ENCODE measurements around the gene TRIM75.
"Not testable (repeated sequence)": the region's sequence is repeated elsewhere in the genome, so short reads cannot be mapped to it uniquely, and the experiment has no call there.

TRIM75 gene

GRCh38 chr4:165053645-165054044 lies at the start of gene TRIM75:
Gene TRIM75, plus strand, starts transcription at chr4:165053866. Its CDS starts 5,282 bp downstream, at chr4:165059148.
- Histone ChIP-seq H3K27ac (no peak within 1 kb of the TSS), H3K4me3 (no peak within 1 kb of the TSS)

GRCh38 chr4:165005352-165005925 lies 48.2 kb upstream of the TRIM75 start:
- Histone ChIP-seq H3K27ac (no peak overlapping the region), H3K4me3 (no peak overlapping the region)

DNA sequence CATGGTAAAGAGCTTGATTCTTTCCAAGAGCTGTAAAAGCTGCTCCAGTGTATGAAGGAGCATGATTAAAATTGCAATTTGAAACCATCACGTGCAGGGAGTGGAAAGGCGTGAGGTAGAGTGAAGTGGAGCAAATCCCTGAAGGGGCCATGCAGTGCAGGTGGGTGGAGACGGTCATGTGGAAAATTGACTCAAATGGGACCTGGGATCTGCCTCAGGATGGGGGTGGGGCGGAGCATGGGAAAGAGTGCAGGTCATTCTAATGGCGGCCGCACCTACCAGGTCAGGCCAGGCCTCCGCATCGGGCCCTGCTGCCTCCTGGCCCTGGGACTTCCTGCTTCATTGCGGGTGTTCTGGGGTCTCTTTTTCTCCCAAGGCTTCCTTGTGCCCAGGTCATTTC lies 47.2 kb upstream of the TRIM75 start:
- no peak overlapping the region for H3K4me3 ChIP-seq
- H3K27ac ChIP-seq: no peak overlapping the region

DNA sequence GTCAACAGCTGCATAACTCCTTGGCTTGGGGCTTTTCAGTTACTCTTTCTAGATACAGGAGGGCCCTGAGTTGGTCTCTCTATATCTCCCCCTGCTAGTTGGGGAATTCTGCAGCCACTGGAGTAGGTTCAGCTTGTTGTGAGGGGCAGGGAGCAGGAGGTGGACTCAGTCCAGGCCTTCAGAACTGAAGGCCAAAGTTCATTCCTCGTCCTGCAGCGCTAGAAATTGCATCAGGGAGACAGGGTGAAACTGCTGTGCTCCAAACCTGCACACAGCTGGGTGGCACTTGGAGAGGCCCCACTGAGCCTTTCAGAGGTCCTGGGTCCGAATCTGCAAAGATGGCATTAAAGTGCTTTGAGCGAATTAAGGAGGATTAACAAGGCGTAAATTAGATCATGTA lies 46.8 kb upstream of the TRIM75 start:
- no peak overlapping the region for H3K27ac ChIP-seq
- no peak overlapping the region for H3K4me3 ChIP-seq

- Histone ChIP-seq H3K27ac (no peak overlapping the region), H3K4me3 (no peak overlapping the region)
These were observed 44.0 kb upstream of the TRIM75 start for GRCh38 chr4:165009493-165010227.

DNA sequence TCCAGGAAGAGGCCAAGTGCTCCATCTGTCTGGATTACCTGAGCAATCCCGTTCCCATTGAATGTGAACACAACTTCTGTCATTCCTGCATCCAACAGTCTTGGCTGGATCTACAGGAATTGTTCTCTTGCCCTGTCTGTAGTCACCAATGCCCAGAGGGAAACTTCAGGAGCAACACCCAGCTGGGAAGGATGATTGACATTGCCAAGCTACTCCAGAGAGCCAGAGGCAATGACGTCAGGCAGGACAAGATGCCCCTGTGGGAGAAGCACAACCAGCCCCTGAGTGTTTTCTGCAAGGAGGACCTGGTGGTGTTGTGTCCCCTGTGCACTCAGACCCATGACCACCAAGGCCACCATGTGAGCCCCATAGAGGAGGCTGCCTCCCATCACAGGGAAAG lies 43.2 kb upstream of the TRIM75 start:
- H3K27ac ChIP-seq: no peak overlapping the region
- H3K4me3 ChIP-seq: no peak overlapping the region

GRCh38 chr4:165010991-165011390 lies 42.7 kb upstream of the TRIM75 start:
- Histone ChIP-seq H3K27ac (no peak overlapping the region), H3K4me3 (no peak overlapping the region)

DNA sequence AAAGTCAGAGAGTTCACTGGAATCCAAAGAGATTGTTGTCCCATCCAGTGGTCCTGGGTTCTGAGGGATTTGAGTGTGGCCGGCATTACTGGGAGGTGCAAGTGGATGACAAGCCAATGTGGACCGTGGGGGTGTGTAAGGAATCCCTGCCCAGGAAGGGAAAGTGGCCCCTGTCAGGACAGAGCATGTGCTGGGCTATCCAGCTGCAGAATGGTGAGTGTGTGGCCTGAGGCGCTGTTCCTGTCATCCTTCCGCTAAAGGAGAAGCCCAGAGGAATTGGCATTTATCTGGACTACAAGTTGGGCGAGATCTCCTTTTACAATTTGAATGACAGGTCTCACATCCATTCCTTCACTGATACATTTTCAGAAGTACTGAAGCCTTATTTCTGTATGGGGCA lies 42.3 kb upstream of the TRIM75 start:
- Histone ChIP-seq H3K4me3 (no peak overlapping the region), H3K27ac (no peak overlapping the region)

DNA sequence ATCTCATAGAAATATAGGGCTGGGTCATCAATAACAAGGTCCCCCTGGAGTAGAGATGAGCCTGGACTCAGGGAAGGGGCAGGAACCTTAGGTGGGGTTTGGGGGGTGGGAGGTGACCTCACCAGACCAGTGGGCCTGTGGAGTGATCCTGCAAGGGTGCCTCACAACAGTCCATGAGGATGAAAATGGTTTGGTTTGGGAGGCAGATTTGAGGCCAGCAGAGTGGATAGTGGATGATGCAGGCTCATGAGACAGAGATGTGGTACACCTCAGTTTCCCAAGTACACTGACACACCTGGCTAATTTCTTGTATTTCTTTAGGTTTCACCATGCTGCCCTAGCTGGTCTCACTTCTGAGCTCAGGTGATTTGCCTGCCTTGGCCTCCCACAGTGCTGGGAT lies 40.0 kb upstream of the TRIM75 start:
- H3K27ac ChIP-seq: no peak overlapping the region
- no peak overlapping the region for H3K4me3 ChIP-seq

- Histone ChIP-seq H3K27ac (no peak overlapping the region), H3K4me3 (no peak overlapping the region)
These were observed 36.7 kb upstream of the TRIM75 start for GRCh38 chr4:165016971-165017370.

DNA sequence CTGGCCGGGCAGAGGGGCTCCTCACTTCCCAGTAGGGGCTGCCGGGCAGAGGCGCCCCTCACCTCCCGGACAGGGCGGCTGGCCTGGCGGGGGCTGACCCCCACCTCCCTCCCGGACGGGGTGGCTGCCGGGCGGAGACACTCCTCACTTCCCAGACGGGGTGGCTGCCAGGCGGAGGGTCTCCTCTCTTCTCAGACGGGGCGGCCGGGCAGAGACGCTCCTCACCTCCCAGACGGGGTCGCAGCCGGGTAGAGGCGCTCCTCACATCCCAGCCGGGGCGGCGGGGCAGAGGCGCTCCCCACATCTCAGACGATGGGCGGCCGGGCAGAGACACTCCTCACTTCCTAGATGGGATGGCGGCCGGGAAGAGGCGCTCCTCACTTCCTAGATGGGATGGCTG lies 33.7 kb upstream of the TRIM75 start:
- not testable (repeated sequence) for H3K4me3 ChIP-seq, H3K27ac ChIP-seq

DNA sequence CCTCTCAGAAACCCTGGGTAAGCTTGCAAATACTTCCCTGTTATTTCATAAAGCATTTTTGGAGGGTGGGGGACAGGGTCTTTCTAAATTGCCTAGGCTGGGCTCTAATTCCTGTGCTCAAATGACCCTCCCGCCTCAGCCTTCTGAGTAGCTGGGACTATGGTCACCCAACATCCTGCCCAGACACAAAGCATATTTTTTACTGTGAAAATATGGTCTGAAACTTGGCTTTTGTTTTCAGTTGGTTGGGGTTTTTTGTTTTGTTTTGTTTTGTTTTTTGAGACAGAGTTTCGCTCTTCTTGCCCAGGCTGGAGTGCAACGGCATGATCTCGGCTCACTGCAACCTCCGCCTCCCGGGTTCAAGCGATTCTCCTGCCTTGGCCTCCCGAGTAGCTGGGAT lies 27.9 kb upstream of the TRIM75 start:
- H3K27ac ChIP-seq, H3K4me3 ChIP-seq: not testable (repeated sequence)

GRCh38 chr4:165027762-165028402 lies 25.8 kb upstream of the TRIM75 start:
- no peak overlapping the region for H3K27ac ChIP-seq
- no peak overlapping the region for H3K4me3 ChIP-seq

- H3K4me3 ChIP-seq: no peak within 1 kb of the TSS
These were observed 22.0 kb upstream of the TRIM75 start, which contains the start of gene TRIM60 for GRCh38 chr4:165031436-165032211. Gene TRIM60, plus strand, starts transcription at chr4:165031999. Its CDS starts 8,074 bp downstream, at chr4:165040073.

GRCh38 chr4:165048170-165048569 lies 5.5 kb upstream of the TRIM75 start:
- H3K27ac ChIP-seq: no peak overlapping the region
- no peak overlapping the region for H3K4me3 ChIP-seq

More at GRCh38 chr4:165031436-165032211, 22.0 kb upstream of the TRIM75 start, which contains the start of gene TRIM60:
- no peak within 1 kb of the TSS for H3K27ac ChIP-seq

DNA sequence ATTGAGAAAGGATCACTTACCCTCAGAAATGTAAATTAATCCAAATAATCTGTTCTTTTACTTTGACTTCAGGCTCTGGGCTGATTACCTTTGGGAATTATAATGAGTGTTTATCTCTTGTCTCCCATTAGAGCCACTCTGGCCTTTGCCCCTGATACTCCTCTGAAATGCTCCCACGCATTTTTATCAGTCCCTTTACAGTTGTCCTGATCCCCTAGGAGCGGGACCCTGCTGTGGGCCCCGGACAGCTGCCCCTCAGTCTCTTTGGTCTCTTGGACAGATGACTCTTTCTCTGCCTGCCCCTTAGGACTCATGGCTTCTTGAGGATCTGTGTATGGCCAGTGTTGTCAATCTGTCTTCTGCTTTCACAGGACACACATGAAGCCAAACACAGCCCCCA lies 1.0 kb upstream of the TRIM75 start:
- no peak overlapping the region for H3K27ac ChIP-seq

GRCh38 chr4:165055601-165056000 lies 1.9 kb downstream of the TRIM75 start:
- no peak overlapping the region for H3K27ac ChIP-seq

More for the DNA sequence above, 1.0 kb upstream of the TRIM75 start:
- no peak overlapping the region for H3K4me3 ChIP-seq

DNA sequence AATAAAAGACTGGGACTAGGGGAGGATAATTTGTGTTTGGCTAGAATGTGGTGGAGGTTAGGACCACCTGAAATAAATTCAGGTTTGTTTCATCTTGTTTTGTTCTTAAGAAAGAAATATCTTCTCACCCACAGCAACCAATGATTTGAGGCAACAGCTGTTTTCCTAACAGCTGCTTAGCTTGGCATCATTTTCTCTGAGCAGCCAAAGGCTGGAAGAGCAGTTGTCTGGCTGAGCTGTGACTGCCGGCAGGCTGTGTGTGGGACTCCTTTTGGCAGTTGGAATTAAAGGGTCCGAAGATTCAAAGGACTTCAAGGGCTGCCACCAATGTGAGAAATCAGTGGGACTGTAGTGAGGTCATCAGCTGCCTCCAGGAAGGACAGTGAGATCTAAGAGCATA lies 5.0 kb downstream of the TRIM75 start:
- H3K4me3 ChIP-seq: no peak overlapping the region
- H3K27ac ChIP-seq: no peak overlapping the region

More at GRCh38 chr4:165055601-165056000, 1.9 kb downstream of the TRIM75 start:
- no peak overlapping the region for H3K4me3 ChIP-seq

GRCh38 chr4:165059386-165059785 lies 5.7 kb downstream of the TRIM75 start:
- no peak overlapping the region for H3K27ac ChIP-seq
- H3K4me3 ChIP-seq: no peak overlapping the region

DNA sequence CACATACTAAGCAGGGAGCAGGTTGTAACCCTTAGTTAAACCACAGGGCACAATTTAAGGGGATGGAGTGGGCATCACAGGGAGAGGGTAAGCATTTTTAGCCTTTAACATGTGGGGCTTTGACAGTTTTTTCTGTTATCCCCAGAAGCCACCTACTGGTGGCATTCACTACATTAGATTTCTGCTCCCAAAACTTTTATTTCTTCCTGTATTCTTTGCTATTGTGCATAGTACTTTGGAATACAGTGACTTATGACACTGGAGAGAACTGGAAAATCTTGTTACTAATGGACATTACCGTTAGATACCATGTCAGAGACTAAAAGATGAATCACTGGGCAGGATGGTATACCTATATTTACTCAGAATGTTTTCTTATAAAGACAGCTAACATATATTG lies 7.3 kb downstream of the TRIM75 start:
- Histone ChIP-seq H3K27ac (no peak overlapping the region), H3K4me3 (no peak overlapping the region)

Measured in skin epidermis (tissue), 12 donors.